Measurements from ENCODE around the gene TSPAN15.

TSPAN15 gene

GRCh38 chr10:69417542-69417941 lies 33.7 kb upstream of the TSPAN15 start:
- no peak for DNase-seq (ENCODE audit: low spot score)

GRCh38 chr10:69418052-69418752 lies 33.1 kb upstream of the TSPAN15 start:
- peak; percentile 32 for DNase-seq (ENCODE audit: low spot score)

GRCh38 chr10:69419096-69419743 lies 32.0 kb upstream of the TSPAN15 start:
- no peak for DNase-seq (ENCODE audit: low spot score)

- no peak for DNase-seq (ENCODE audit: low spot score)
These were observed 31.5 kb upstream of the TSPAN15 start for GRCh38 chr10:69419744-69420126.

GRCh38 chr10:69421611-69422308 lies 29.5 kb upstream of the TSPAN15 start:
- no peak for DNase-seq (ENCODE audit: low spot score)

GRCh38 chr10:69422676-69423075 lies 28.6 kb upstream of the TSPAN15 start:
- DNase-seq (ENCODE audit: low spot score) = no peak

GRCh38 chr10:69425041-69425440 lies 26.2 kb upstream of the TSPAN15 start:
- no peak for DNase-seq (ENCODE audit: low spot score)

- peak; percentile 34 for DNase-seq (ENCODE audit: low spot score)
These were observed 25.6 kb upstream of the TSPAN15 start for GRCh38 chr10:69425511-69426298.

GRCh38 chr10:69426376-69426727 lies 24.9 kb upstream of the TSPAN15 start:
- no peak for DNase-seq (ENCODE audit: low spot score)

GRCh38 chr10:69428165-69428564 lies 23.1 kb upstream of the TSPAN15 start:
- no peak for DNase-seq (ENCODE audit: low spot score)

GRCh38 chr10:69434169-69434568 lies 17.1 kb upstream of the TSPAN15 start:
- no peak for DNase-seq (ENCODE audit: low spot score)

- DNase-seq (ENCODE audit: low spot score) = no peak
These were observed 16.3 kb upstream of the TSPAN15 start for GRCh38 chr10:69434926-69435325.

- no peak for DNase-seq (ENCODE audit: low spot score)
These were observed 15.2 kb upstream of the TSPAN15 start for GRCh38 chr10:69435966-69436520.

GRCh38 chr10:69437321-69438259 lies 13.7 kb upstream of the TSPAN15 start:
- no peak for DNase-seq (ENCODE audit: low spot score)

GRCh38 chr10:69438536-69439349 lies 12.5 kb upstream of the TSPAN15 start:
- DNase-seq (ENCODE audit: low spot score) = no peak

GRCh38 chr10:69439350-69439739 lies 11.9 kb upstream of the TSPAN15 start:
- no peak for DNase-seq (ENCODE audit: low spot score)

- DNase-seq (ENCODE audit: low spot score) = no peak
These were observed 11.3 kb upstream of the TSPAN15 start for GRCh38 chr10:69439813-69440506.

- no peak for DNase-seq (ENCODE audit: low spot score)
These were observed 7.9 kb upstream of the TSPAN15 start for GRCh38 chr10:69443354-69443753.

GRCh38 chr10:69445041-69445440 lies 6.2 kb upstream of the TSPAN15 start:
- DNase-seq (ENCODE audit: low spot score) = no peak

GRCh38 chr10:69446229-69446628 lies 5.0 kb upstream of the TSPAN15 start:
- DNase-seq (ENCODE audit: low spot score) = no peak
